COR-L47 (cell line): ENCODE results near the gene C1orf74.

Experiments used
- DNase-seq: peaks from one replicate; lab custom pipeline; 2025; lab: John Stamatoyannopoulos, UW

The C1orf74 gene

DNA sequence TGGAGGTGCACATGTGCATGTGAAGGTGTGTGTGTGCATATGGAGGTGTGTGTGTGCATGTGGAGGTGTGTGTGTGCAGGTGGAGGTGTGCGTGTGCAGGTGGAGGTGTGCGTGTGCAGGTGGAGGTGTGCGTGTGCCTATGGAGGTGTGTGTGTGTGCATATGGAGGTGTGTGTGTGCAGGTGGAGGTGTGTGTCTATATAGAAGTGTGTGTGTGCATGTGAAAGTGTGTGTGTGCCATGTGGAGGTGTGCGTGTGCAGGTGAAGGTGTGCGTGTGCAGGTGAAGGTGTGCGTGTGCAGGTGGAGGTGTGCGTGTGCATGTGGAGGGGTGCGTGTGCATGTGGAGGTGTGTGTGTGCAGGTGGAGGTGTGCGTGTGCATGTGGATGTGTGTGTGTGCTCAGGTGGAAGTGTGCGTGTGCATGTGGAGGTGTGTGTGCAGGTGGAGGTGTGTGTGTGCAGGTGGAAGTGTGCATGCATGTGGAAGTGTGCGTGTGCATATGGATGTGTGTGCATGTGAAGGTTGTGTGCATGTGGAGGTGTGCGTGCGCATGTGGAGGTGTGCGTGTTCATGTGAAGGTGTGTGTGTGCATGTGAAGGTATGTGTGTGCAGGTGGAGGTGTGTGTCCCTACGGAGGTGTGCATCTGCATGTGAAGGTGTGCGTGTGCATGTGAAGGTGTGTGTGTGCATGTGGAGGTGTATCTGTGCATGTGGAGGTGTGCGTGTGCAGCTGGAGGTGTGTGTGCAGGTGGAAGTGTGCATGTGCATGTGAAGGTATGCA lies 13.5 kb downstream of the C1orf74 start:
- DNase-seq = no peak

DNA sequence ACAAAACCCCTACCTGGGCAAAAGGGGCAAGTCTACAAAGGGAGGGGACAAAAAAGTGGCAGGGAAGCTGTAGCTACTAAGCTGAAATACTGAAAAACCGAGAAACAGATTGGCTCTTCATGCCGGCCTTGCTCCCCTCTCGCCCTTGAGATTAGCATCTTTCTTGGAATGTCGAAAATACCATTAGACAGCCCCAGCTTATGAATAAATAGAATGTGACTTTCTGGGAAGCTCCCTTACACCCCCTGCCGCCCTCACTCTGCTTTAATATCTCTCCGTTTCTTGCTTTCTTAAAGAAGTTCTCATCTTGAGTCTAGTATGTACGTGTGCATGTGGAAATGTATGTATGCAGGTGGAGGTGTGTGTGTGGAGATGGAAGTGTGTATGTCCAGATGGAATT lies 14.4 kb downstream of the C1orf74 start:
- DNase-seq = no peak

DNA sequence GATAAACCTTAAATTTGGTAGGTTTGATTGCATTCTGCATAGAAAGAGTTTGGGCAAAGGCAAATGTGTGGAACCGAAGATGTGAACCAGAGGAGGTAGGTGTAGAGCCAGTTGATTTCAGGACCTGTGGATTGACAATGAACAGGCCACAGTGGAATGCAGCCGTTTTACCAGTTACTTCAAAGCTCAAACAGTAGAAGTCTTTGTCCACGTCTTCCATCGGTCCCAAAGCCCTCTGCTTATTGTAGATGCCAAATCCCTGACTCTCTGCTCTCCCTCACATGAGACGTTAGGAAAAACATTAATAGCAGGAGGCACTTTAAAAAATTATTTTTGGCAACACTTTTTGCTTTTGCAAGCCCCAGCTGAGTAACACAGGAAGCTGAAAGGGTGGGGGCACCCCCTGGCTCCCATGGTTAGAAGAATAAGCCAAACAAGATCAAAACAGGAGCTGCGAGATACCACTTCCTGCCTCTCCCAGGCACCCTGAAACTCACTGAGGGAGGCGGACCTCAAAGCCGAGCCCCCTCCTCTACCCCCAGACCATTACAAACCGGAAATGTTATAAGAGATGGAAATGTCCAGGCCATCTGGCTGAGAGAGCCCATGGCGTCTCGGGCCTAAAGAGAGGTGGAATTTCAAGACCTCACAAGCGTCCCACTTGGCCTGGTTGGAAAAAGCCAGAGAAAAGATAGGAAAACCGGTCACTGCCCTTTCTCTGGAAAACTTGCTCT lies 15.0 kb downstream of the C1orf74 start:
- DNase-seq = no peak

DNA sequence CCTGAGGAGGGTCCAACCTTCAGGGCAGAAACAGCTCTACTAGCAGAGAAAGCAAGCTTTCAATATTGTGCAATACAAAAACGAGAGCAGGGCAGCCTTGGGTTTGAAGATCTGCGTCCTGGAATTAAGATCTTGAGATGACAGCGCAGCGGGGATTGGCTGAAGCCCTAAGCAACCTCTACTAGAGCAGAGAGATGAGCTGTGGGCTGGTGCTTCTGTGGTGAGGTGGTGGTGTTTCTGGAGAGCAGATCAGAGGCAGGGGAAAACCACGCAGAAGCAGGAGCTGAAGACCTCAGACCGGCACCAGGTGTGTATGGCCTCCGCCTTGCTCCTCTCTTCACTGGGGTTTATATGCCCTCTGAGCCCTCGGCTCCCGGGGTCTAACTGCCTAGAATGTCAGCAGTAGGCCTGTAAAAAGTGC lies 16.0 kb downstream of the C1orf74 start:
- DNase-seq = no peak

- DNase-seq = no peak
Observed at GRCh38 chr1:209767706-209768105, 16.7 kb downstream of the C1orf74 start.

- no peak for DNase-seq
Observed at GRCh38 chr1:209767096-209767495, 17.3 kb downstream of the C1orf74 start.

- DNase-seq = no peak
Observed at GRCh38 chr1:209766051-209766450, 18.3 kb downstream of the C1orf74 start.

GRCh38 chr1:209761011-209761635 lies 23.2 kb downstream of the C1orf74 start:
- DNase-seq = no peak

DNA sequence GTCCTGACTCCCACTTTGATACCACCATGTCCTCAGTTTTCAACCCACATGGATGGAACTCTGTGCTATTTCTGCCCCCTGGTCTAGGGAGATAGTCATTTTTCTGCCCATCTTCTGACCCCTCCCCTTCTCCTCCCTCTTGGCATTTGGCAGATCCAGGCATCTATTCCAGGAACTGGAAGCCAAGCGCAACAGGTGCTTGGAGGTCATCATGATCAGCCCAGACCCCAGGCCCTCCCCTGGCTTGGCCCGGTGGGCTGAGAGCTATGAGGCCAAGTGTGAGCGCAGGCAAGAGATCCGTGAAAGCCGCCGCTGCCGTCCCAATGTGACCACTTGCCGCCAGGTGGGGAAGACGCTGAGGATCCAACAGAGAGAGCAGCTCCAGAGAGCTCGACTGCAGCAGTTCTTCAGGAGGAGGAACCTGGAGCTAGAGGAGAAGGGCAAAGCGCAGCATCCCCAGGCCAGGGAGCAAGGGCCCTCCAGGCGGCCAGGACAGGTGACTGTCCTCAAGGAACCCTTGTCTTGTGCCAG lies 24.5 kb downstream of the C1orf74 start:
- DNase-seq = no peak

GRCh38 chr1:209758400-209758799 lies 26.0 kb downstream of the C1orf74 start:
- no peak for DNase-seq

DNA sequence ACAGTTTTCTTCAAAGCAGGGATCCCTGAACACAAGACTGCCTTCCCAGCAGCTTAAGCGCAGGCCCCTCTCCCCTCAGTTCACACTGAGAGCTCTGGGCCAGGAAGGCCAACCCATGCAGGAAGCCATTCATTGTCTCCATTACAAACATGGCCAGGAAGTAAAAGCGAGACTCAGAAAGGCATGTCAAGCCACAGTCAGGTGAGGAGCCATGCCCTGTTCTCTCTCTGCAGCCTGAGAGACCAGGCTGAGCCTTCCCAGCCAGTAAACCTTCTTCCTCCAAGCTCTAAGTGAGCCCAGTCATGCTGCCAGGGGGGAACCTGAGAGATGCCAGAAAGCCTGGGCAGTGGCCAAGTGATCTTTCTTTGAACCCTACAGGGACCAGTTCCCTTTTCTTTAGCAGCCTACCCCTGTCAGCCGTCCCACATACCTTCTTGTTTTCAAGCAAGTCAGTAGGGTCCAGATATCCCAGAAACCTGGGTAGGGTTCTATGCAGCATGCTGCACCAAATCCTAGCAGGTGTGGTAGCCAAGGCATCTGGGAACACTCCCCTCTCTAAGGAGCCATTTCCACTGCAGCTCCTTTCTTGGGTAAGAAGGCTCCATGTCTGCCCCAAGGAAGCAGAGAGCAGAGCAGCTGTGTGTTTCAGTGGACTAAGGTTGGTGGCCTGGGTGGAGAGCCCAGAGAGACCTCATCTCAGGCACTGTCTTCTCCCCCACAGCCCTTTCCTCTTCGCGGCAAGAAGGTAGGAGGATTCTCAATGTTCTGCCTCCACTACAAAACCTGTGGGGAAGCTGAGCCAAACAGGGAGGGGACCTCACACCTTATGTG lies 27.5 kb downstream of the C1orf74 start:
- no peak for DNase-seq

GRCh38 chr1:209755926-209756614 lies 28.3 kb downstream of the C1orf74 start, which contains the start of gene TRAF3IP3:
TRAF3IP3 (plus strand) TSS chr1:209756053; CDS start chr1:209760040, 3,987 bp downstream.
- DNase-seq = no peak

DNA sequence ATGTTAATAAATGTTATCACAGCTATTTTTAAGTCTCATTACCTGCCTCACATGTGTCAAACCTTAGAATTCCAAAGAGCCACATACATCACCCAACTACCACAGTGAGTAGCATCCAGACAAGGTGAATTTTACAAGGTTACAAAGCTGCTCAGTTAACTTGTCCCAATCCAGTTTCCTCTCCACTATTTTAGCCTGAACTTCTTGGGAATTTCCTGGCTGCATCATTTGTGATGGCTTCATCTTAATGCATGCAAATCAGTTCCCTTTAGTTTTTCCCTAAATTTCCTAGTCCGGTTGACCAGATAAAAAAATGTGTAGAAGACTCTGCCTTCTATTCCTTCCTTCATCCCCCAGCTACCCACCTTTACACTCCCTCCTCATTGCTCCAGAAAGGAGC lies 29.1 kb downstream of the C1orf74 start:
- DNase-seq = no peak

DNA sequence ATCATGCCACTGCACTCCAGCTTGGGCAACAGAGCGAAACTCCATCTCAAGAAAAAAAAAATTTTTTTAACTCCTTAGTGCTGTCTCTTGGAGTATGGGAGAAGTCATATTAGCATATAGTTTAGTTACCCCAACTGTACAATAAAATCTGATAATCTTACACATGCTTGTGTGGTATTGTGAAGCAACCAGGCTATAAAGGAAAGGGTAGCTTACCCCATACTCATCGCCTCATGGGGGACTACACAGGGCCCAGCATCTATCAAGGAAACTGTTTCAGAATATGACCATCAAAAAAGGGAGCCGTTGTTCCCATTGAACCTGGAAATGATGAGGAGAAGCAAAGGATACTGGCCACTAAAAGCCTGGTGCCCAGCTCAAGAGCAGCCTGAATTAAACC lies 31.5 kb downstream of the C1orf74 start:
- DNase-seq = no peak

DNA sequence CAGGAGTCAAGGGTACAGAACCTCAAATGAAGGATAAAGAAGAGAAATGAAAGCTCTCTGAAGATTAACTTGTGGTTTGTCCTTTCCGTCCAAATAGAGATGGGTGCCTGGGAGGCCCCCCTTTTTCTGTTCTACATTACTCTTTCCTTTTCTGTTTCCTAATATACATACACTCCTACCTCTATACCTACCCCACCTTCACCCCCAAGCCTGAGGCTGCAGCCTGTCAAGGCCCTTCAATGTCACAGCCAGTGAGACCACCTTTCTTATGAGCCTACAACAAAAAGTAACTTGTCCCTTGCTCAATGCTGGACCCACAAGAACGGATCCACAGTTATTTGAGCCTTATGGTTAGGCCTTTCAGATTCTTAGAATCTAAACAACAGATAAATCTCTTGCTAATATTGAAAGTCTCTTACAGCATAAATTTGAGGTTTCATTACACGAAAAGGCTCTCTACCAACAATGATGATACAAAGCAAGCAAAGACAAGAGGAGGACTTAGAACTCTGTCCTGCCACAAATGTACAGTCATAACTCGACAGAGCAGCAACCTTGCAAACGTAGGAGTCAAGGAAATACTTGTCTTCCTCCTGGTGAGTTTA lies 32.6 kb downstream of the C1orf74 start:
- DNase-seq = no peak

DNA sequence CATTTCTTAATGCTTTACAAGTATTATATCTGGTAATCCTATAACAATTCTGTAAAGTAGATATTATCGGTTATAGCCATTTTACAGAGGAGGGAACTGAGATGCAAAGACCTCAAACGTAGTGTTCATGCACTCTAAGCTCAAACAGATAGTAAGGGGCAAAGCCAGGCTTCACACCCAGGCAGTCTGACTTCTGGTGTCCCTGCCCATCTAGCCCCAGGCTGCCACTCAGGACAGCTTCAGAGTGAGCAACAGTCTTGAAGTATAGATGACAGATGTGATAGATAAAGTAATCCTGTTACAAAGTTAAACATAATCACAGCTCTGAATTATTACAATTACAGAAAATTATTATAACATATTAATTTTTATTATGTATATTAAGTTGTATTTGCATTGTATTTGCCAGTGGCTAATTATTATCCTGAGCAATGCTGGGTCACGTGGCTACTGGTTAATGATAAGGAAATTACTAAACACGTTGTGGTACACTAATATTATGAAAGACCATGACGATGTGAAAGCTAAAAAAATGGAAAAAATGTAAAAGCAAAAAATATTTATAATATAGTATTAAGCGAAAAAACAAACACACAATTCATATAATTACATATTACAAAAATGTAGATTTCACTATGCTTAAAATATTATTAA lies 34.6 kb downstream of the C1orf74 start:
- no peak for DNase-seq

DNA sequence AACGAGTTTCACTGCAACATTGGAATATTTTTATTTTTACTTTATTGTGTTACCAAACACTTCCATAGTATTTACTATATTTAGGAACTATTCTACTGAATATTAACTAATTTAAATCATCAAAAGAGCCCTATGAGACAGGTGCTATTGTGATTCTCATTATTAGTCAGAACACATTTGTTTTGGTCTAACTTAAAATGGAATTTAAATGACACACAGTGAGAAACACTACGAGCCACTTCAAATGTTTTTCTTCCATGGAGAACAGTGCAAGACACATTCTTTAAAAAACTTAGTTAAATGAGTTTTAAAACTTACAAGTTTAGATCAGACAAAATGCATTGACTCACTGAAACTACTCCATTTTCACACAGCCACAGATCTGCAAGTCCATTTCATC lies 35.2 kb downstream of the C1orf74 start:
- DNase-seq = no peak

GRCh38 chr1:209748620-209749019 lies 35.7 kb downstream of the C1orf74 start:
- no peak for DNase-seq

- no peak for DNase-seq
Observed at GRCh38 chr1:209747580-209748262, 36.6 kb downstream of the C1orf74 start.
